Vagina (tissue), 2 donors: ENCODE results near the gene FPGS. TPM values are rescaled to one million over a fixed set of nuclear protein-coding genes. Genes with fewer than 3 reads are reported as not detected.
A peak's percentile ranks its signal among the peaks of the same experiment; 100 is the strongest.

Experiments used
- DNase-seq, 2 donors: peaks; one replicate each; pipeline ENCODE4 v3.0.0-alpha.2; 2017; ENCODE audit errors: extremely low spot score in 2 of 2
- H3K27ac ChIP-seq: fragments of 200-600 bp; sonication (generic); one replicate; pipeline ENCODE4 v1.5.1; 2019
- H3K27me3 ChIP-seq: fragments of 200-600 bp; sonication (generic); one replicate; pipeline ENCODE4 v1.5.1; 2019
- H3K36me3 ChIP-seq, 2 donors: fragments of 200-600 bp; sonication (generic); one replicate each; pipeline ENCODE4 v1.5.1; 2017 to 2019
- H3K4me1 ChIP-seq: fragments of 200-600 bp; sonication (generic); one replicate; pipeline ENCODE4 v1.5.1; 2019
- H3K4me3 ChIP-seq, 2 donors: fragments of 200-600 bp; sonication (generic); 1 replicate in 1 of 2; 2 replicates in 1 of 2; pipeline ENCODE4 v1.5.1; 2016 to 2019
- H3K9me3 ChIP-seq: fragments of 200-600 bp; sonication (generic); one replicate; pipeline ENCODE4 v1.5.1; 2019
- POLR2A ChIP-seq, 2 donors: fragments of 450-650 bp; IDR thresholded peaks; one replicate each; pipeline ENCODE4 v1.6.1; 2017; ENCODE audit warnings: antibody characterized with exemption in 2 of 2, mild to moderate bottlenecking in 2 of 2, moderate library complexity in 2 of 2
- POLR2AphosphoS5 ChIP-seq, 2 donors: sonication (generic); formaldehyde crosslinking; IDR thresholded peaks; one replicate each; pipeline ENCODE4 v1.9.0; 2017; ENCODE audit warnings: antibody characterized with exemption in 2 of 2, mild to moderate bottlenecking in 2 of 2, low read depth in 1 of 2; ENCODE audit not compliant: insufficient read depth in 1 of 2
- intact Hi-C: fragments of 100-400 bp; cut with DNase I; formaldehyde crosslinking; loops from one replicate; pipeline ENCODE4 v1.15.1; 2023
- total RNA-seq: library from RNA; depleted of rRNA; stranded (reverse); fragments of >200 nt; gene quantifications from one replicate; pipeline ENCODE4 v1.2.3, GENCODE V29; 2016
- TF ChIP-seq, protein P1 (sequence below), 3 experiments: fragments of 450-650 bp in 2 of 3; fragments of 200-600 bp in 1 of 3; sonication (generic) in 1 of 3; IDR thresholded peaks; one replicate each; pipeline ENCODE4 v1.5.1; 2017 to 2019; ENCODE audit warnings: antibody characterized with exemption in 3 of 3, mild to moderate bottlenecking in 2 of 3, moderate library complexity in 2 of 3

Gene FPGS
- total RNA-seq, 1 donor from 2014 or later = 99.7 TPM

DNA sequence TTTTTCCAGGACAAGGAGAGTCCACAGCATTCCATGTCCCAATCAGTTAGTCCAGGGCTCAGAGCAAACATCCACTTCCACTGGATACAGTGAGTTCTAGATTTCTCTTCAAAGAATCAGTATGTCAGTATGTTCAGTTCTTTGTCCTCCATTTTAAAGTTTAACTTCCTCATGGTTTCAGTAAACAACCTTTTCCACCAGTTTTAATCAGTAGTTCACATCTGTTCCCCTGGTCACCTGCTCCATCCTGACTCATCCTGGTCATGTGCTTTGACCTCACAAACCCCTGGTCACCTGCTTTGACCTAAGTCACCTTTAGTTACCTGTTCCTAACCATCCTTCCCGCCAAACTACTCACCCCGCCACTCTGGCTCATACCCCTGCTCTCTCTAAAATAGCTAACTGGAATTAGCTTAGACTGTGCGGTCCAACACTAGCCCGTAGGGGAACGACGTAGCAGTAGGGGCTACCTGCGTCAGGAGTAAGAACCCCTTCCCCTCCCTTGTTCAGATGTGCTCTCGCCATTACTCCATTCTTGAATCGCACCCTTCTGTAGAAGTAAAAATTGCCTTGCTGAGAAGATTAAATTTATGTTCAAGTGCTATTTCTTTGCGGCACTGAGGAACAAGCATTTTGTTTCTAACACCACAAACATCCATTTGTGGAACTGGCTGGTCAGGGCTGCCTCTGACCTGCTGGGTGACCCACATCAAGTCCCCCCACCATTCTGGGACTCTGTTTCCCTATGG is 46.2 kb downstream of the FPGS start:
- H3K36me3 ChIP-seq = no peaks in the 10 kb centered on the region
- TF ChIP-seq, protein P1, sequence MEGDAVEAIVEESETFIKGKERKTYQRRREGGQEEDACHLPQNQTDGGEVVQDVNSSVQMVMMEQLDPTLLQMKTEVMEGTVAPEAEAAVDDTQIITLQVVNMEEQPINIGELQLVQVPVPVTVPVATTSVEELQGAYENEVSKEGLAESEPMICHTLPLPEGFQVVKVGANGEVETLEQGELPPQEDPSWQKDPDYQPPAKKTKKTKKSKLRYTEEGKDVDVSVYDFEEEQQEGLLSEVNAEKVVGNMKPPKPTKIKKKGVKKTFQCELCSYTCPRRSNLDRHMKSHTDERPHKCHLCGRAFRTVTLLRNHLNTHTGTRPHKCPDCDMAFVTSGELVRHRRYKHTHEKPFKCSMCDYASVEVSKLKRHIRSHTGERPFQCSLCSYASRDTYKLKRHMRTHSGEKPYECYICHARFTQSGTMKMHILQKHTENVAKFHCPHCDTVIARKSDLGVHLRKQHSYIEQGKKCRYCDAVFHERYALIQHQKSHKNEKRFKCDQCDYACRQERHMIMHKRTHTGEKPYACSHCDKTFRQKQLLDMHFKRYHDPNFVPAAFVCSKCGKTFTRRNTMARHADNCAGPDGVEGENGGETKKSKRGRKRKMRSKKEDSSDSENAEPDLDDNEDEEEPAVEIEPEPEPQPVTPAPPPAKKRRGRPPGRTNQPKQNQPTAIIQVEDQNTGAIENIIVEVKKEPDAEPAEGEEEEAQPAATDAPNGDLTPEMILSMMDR (IDR thresholded peaks at IDR 0.05) = no peak
- TF ChIP-seq POLR2AphosphoS5 (IDR thresholded peaks at IDR 0.05; ENCODE audit: insufficient read depth in 1 of 2, low read depth in 1 of 2) (no peak), POLR2A (IDR thresholded peaks at IDR 0.05) (no peak)

DNA sequence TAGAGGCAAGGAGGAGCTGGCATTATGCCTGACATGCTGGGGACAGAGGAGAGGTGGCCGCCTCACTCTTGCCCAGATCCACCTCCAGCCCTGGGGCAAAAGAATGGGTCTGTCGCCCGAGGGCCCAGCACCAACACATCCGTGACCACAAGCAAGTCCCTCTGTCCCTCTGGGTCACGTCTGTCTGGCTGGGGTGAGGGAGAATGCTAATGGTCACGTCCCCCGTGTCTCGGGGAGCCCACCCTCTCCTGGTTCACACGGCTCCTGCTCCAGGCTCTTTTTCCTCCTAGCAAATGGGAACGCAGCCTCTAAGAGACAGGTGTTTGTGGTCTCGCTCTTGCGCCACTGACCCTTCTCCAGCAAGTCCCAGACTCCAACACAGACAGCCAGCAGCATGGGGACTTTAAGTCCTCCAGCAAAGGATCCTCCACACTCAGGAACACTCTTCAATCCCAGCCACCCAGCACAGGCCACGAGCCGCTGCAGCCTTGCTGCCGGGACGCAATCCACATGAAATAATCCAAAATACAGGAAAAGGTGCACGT is 47.7 kb downstream of the FPGS start:
- no peaks in the 10 kb centered on the region for H3K27me3 ChIP-seq
- no peak for TF ChIP-seq POLR2AphosphoS5 (IDR thresholded peaks at IDR 0.05; ENCODE audit: insufficient read depth in 1 of 2, low read depth in 1 of 2)
- TF ChIP-seq, protein P1 (IDR thresholded peaks at IDR 0.05) = no peak
- no peak for TF ChIP-seq POLR2A (IDR thresholded peaks at IDR 0.05)
- intact Hi-C loops = no loop called here
- no peaks in the 10 kb centered on the region for H3K36me3 ChIP-seq
- DNase-seq = no peak
- H3K4me1 ChIP-seq = peaks cover 59% of the 10 kb centered on the region
- peak overlapping the region in 1 of 2 donors; percentile 65 for H3K4me3 ChIP-seq
- no peaks in the 10 kb centered on the region for H3K9me3 ChIP-seq
- no peak overlapping the region for H3K27ac ChIP-seq

More for the DNA sequence above, 46.2 kb downstream of the FPGS start:
- H3K27me3 ChIP-seq = no peaks in the 10 kb centered on the region
- H3K4me1 ChIP-seq = peaks cover 48% of the 10 kb centered on the region
- DNase-seq = no peak
- H3K4me3 ChIP-seq = no peak overlapping the region
- peak overlapping the region; percentile 20 for H3K27ac ChIP-seq
- intact Hi-C loops = no loop called here
- H3K9me3 ChIP-seq = no peaks in the 10 kb centered on the region

DNA sequence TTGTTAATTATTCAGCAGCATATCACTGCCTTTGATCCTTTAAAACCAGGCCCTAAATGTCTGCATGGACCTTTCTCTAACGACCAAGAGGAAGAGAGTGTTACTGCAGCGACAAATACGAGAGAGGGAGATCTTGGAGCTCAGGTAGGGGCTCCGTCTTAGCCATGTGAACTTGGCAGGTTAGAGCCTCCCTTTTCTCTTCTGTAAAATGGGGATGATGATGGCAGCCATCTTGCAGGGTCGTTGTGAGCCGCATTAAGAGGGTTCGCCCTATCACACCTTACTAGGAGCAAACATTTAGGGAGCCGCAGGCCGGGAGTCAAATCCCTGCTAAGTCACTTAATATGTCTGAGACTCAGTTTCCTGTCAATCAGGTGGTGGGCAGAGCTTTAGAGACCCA is 50.1 kb downstream of the FPGS start:
- TF ChIP-seq, protein P1 (IDR thresholded peaks at IDR 0.05) = no peak
- peak overlapping the region; percentile 65 to 69 for H3K4me3 ChIP-seq
- peaks cover 46% of the 10 kb centered on the region for H3K4me1 ChIP-seq
- no peak for DNase-seq
- H3K9me3 ChIP-seq = no peaks in the 10 kb centered on the region
- intact Hi-C loops = no loop called here
- H3K27ac ChIP-seq = peak overlapping the region; percentile 88
- no peaks in the 10 kb centered on the region for H3K27me3 ChIP-seq
- H3K36me3 ChIP-seq = no peaks in the 10 kb centered on the region

DNA sequence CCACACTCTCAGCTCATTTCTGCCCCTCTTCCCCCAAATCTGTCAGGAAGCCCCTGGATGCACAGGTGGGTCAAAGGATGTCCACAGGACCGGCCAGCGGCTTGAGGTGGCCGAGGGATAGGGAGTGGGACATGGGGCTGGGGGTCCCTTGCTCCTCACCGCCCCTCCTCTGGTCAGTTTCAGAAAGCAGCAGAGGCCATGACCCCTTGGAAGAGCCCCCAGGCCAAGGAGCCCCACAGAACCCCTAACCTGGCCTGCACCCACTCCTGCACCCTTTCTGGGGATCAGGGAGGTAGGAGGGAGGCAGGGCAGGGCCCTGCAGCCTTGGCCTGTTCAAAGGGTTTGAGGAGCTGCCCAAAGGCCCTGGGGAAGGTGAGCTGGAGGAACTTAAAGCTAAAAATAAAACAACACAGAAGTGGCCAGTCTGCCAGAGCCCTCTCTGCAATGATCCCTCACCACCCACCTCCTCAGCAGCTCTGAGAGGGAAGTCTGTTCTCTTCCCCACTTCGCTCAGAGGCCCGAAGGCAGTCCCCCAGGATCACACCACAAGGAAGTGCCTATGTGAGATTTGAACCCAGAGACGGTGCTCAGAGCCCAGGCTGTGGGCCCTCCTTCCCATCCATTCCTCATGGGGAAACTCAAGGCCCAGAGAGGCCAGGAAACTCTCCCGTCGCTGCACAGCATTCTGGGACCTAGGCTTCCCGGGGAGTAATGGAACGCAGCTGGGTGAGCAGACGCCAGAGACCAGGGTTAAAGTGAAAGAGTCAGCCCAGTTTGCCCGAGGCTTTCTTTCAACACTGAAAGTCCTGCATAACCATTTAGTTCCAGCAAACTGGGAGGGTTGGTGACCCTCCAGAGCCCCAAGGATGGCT is 50.9 kb downstream of the FPGS start:
- DNase-seq = no peak
- Histone ChIP-seq H3K36me3 (no peaks in the 10 kb centered on the region), H3K4me3 (peak overlapping the region; percentile 65 to 69), H3K4me1 (peaks cover 53% of the 10 kb centered on the region), H3K9me3 (no peaks in the 10 kb centered on the region), H3K27me3 (no peaks in the 10 kb centered on the region), H3K27ac (peak overlapping the region; percentile 88)
- intact Hi-C loops = no loop called here
- TF ChIP-seq, protein P1 (IDR thresholded peaks at IDR 0.05) = no peak
- TF ChIP-seq POLR2AphosphoS5 (IDR thresholded peaks at IDR 0.05; ENCODE audit: insufficient read depth in 1 of 2, low read depth in 1 of 2) (no peak), POLR2A (IDR thresholded peaks at IDR 0.05) (no peak)
